DND-41 (cell line): ENCODE data around the gene HINT1.

Experiments
- CTCF ChIP-seq: IDR thresholded peaks from 2 replicates; pipeline ENCODE4 v1.5.1; 2012; ENCODE audit warnings: borderline replicate concordance, low read length, moderate library complexity, mild to moderate bottlenecking; ENCODE audit not compliant: poor library complexity, severe bottlenecking; ENCODE audit errors: extremely low read depth
- EZH2 ChIP-seq: IDR thresholded peaks from 3 replicates; pipeline ENCODE4 v1.6.1; 2012; ENCODE audit warnings: borderline replicate concordance, low read depth, mild to moderate bottlenecking, moderate library complexity, low read length, inconsistent platforms; ENCODE audit not compliant: severe bottlenecking

DNA sequence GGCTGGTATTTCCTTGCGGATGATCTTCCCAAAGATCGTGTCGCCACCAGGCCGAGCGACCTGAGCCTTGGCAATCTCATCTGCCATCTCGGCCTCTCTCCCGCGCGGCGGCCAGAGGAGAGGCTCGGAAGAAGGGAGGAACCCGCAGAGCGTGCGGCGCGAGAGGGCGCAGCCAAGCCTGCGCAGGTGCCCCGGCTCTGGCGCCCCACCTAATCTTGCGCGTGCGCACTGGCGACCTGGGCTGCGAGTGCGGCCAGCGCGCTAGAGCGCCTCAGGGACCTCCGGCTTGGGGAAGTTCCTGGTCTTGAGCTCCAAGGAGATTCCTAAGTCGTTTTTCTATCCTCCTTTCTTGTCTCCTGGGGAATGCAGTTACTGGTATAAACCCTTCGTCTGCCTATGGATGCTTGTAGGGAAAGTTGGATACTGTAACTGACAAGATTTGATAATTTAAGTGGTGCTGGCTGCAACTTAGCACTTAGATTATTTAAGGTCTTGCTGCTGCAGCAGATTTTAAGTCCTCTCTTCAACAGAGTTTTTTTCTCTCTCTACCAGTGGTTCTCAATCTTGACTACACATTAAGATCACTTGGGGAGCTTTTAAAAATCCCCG lies at the start of gene HINT1:
- peak; percentile 48 for TF ChIP-seq CTCF
- TF ChIP-seq EZH2 = no peak
